Subcutaneous abdominal adipose tissue (tissue), 5 donors: ENCODE data around the gene CSRNP3.

ENCODE experiments used
- H3K27ac ChIP-seq: one replicate; pipeline ENCODE4 v1.7.0; 2013; ENCODE audit warnings: low read depth, mild to moderate bottlenecking, inconsistent platforms, low read length, moderate library complexity
- H3K27me3 ChIP-seq, 5 donors: one replicate each; pipeline ENCODE4 v1.7.0; 2013; ENCODE audit warnings: low read length in 5 of 5, inconsistent platforms in 1 of 5; ENCODE audit not compliant: control insufficient read depth in 5 of 5, insufficient read depth in 4 of 5
- H3K36me3 ChIP-seq, 5 donors: one replicate each; pipeline ENCODE4 v1.7.0; 2013; ENCODE audit warnings: low read length in 5 of 5; ENCODE audit not compliant: control insufficient read depth in 5 of 5, insufficient read depth in 5 of 5
- H3K4me1 ChIP-seq, 5 donors: one replicate each; pipeline ENCODE4 v1.7.0; 2013; ENCODE audit warnings: low read length in 5 of 5, mild to moderate bottlenecking in 3 of 5, moderate library complexity in 1 of 5; ENCODE audit not compliant: control insufficient read depth in 5 of 5, insufficient read depth in 5 of 5
- H3K4me3 ChIP-seq, 5 donors: one replicate each; pipeline ENCODE4 v1.7.0; 2013; ENCODE audit warnings: low read length in 5 of 5, low read depth in 1 of 5
- H3K9ac ChIP-seq, 5 donors: one replicate each; pipeline ENCODE4 v1.7.0; 2013; ENCODE audit warnings: low read length in 5 of 5, mild to moderate bottlenecking in 4 of 5, moderate library complexity in 3 of 5
- H3K9me3 ChIP-seq, 5 donors: one replicate each; pipeline ENCODE4 v1.7.0; 2013; ENCODE audit warnings: low read length in 5 of 5; ENCODE audit not compliant: control insufficient read depth in 5 of 5
- donor health status: healthy.
- donor health status: healthy.
- donor health status: healthy.
- donor health status: healthy.
- donor health status: healthy.

Gene CSRNP3

GRCh38 chr2:165528691-165529090, 59.2 kb downstream of the CSRNP3 start:
- peaks cover 0 to 3% (median 0%) of the 10 kb centered on the region in 5 donors for H3K9me3 ChIP-seq
- no peaks in the 10 kb centered on the region for H3K36me3 ChIP-seq
- H3K4me1 ChIP-seq, result no peaks in the 10 kb centered on the region
- H3K27ac ChIP-seq, result no peak overlapping the region
- no peak overlapping the region for H3K4me3 ChIP-seq
- no peak overlapping the region for H3K9ac ChIP-seq
- no peaks in the 10 kb centered on the region for H3K27me3 ChIP-seq

DNA sequence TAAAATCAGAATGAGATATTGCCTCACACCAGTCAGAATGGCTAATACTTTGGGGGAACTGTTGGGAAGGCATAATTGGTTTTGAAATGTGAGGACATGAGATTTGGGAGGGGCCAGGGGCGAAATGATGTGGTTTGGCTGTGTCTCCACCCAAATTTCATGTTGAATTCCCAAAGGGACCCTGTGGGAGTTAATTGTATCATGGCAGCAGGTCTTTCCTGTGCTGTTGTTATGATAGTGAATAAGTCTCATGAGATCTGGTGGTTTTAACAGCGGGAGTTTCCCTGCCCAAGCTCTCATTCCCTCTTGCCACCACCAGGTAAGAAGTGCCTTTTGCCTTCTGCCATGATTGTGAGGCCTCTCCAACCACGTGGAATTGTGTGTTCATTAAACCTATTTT, 59.6 kb downstream of the CSRNP3 start:
- no peaks in the 10 kb centered on the region for H3K27me3 ChIP-seq
- no peaks in the 10 kb centered on the region for H3K36me3 ChIP-seq
- no peak overlapping the region for H3K27ac ChIP-seq
- peaks cover 0 to 3% (median 0%) of the 10 kb centered on the region in 5 donors for H3K9me3 ChIP-seq
- no peak overlapping the region for H3K4me3 ChIP-seq
- H3K4me1 ChIP-seq, result no peaks in the 10 kb centered on the region
- H3K9ac ChIP-seq, result no peak overlapping the region

GRCh38 chr2:165533331-165533730, 63.8 kb downstream of the CSRNP3 start:
- H3K27ac ChIP-seq, result no peak overlapping the region

DNA sequence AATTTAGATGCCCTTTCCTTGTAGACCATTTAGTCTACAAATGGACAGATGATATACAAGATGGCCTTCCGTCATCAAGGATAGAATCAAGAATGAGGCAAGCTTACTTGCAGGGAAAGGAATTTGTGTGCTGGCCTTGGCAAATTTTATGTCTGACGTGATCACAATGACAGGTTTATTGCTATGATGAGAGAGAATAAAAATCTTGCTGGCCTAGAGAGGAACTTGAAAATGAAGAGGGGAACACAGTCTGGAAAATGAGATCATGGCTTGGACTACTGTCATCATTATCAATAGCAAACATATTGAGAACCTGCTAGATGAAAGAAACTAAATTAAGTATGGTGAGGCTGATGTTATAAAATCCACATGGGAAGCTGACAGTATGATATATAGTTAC, 66.0 kb downstream of the CSRNP3 start:
- Histone ChIP-seq H3K4me3 (no peak overlapping the region), H3K4me1 (no peaks in the 10 kb centered on the region), H3K27ac (no peak overlapping the region), H3K9me3 (no peaks in the 10 kb centered on the region), H3K9ac (no peak overlapping the region), H3K36me3 (no peaks in the 10 kb centered on the region), H3K27me3 (no peaks in the 10 kb centered on the region)

More at GRCh38 chr2:165533331-165533730, 63.8 kb downstream of the CSRNP3 start:
- H3K36me3 ChIP-seq, result no peaks in the 10 kb centered on the region
- no peak overlapping the region for H3K4me3 ChIP-seq
- no peaks in the 10 kb centered on the region for H3K27me3 ChIP-seq
- peaks cover 0 to 3% (median 0%) of the 10 kb centered on the region in 5 donors for H3K9me3 ChIP-seq
- H3K9ac ChIP-seq, result no peak overlapping the region
- H3K4me1 ChIP-seq, result no peaks in the 10 kb centered on the region

DNA sequence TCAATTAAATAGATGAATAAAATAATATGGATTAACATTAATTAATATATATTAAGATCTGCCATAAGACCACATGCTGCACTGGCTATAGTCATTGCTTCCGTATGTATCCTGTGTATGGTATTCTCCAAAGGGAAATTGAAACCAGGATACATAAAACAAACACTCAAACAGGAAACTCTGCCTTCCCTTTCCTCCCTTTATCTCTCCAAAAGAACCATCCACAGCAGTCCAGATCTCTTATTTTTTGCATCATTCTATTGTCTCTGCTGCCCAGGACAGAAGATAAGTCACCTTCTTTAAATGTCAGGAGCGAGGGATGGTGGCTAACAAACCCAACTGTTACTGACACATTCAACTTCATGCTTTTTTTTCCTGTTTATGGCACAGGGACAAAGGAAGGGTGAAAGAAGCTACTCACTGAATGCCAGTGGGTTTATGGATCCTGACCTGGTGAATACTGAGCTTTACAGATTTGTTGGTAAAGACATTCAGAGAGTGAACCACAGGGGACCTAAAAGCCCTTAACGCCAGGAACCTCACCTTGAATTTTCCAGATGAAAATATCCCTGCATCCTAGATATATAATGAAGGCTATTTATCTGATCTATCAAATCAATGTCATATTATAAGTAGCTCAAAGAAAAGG, 67.5 kb downstream of the CSRNP3 start:
- no peaks in the 10 kb centered on the region for H3K36me3 ChIP-seq
- no peak overlapping the region for H3K27ac ChIP-seq
- H3K4me3 ChIP-seq, result no peak overlapping the region
- no peak overlapping the region for H3K9ac ChIP-seq
- no peaks in the 10 kb centered on the region for H3K4me1 ChIP-seq
- no peaks in the 10 kb centered on the region for H3K27me3 ChIP-seq
- H3K9me3 ChIP-seq, result no peaks in the 10 kb centered on the region

DNA sequence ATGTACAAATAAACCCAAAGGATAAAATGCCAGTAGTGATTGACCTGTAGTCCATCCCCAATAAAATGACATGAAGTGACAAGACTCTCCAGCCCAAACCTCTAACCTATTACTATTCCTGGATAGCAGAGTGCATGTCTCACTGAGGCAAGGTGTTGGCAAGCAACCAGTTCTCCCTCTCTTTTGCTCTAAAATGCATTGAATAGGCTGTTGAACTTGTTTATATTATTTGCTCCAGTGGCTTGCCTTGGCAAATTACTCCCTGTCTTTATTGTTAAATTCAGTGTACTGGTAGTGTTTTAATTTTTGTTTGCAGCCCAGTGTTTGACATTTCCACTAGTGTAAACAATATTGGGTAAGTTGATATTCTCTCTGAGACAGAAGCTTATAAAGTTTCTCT, 70.5 kb downstream of the CSRNP3 start:
- no peak overlapping the region for H3K4me3 ChIP-seq
- H3K9me3 ChIP-seq, result no peaks in the 10 kb centered on the region
- no peaks in the 10 kb centered on the region for H3K36me3 ChIP-seq
- H3K27me3 ChIP-seq, result no peaks in the 10 kb centered on the region
- H3K27ac ChIP-seq, result no peak overlapping the region
- no peaks in the 10 kb centered on the region for H3K4me1 ChIP-seq
- no peak overlapping the region for H3K9ac ChIP-seq

DNA sequence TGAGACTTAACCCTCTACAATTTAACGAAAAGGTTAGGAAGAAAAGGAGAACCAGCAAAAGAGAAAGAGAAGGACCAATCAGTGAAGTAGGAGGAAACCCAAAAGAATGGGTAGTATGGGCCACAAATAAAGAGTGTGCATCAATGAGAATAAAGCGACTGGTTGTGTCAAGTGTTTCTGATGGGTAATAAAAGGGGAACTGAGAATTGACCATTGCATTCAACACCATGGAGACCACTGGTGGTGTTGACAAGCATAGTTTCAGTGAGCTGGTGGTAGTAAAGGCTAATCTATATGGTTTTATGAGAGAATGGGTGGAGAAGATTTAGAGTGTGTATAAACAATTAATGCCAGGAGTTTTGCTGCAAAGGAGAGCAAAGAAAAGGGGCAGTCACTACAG, 75.4 kb downstream of the CSRNP3 start:
- no peaks in the 10 kb centered on the region for H3K9me3 ChIP-seq
- H3K27me3 ChIP-seq, result no peaks in the 10 kb centered on the region
- H3K4me1 ChIP-seq, result no peaks in the 10 kb centered on the region
- H3K4me3 ChIP-seq, result no peak overlapping the region
- H3K36me3 ChIP-seq, result no peaks in the 10 kb centered on the region
- H3K9ac ChIP-seq, result no peak overlapping the region
- H3K27ac ChIP-seq, result no peak overlapping the region

GRCh38 chr2:165547900-165548299, 78.4 kb downstream of the CSRNP3 start:
- Histone ChIP-seq H3K36me3 (no peaks in the 10 kb centered on the region), H3K9ac (no peak overlapping the region), H3K27ac (no peak overlapping the region), H3K27me3 (no peaks in the 10 kb centered on the region), H3K4me1 (no peaks in the 10 kb centered on the region), H3K4me3 (no peak overlapping the region), H3K9me3 (no peaks in the 10 kb centered on the region)

- Histone ChIP-seq H3K27me3 (no peaks in the 10 kb centered on the region), H3K27ac (no peak overlapping the region), H3K9me3 (no peaks in the 10 kb centered on the region), H3K4me3 (no peak overlapping the region), H3K4me1 (no peaks in the 10 kb centered on the region), H3K36me3 (no peaks in the 10 kb centered on the region), H3K9ac (no peak overlapping the region)
These were observed 80.1 kb downstream of the CSRNP3 start for GRCh38 chr2:165549619-165550018.

- Histone ChIP-seq H3K4me1 (no peaks in the 10 kb centered on the region), H3K27ac (no peak overlapping the region), H3K4me3 (no peak overlapping the region), H3K27me3 (no peaks in the 10 kb centered on the region), H3K36me3 (no peaks in the 10 kb centered on the region), H3K9me3 (no peaks in the 10 kb centered on the region), H3K9ac (no peak overlapping the region)
These were observed 89.3 kb downstream of the CSRNP3 start for GRCh38 chr2:165558832-165559231.
